HEK293 (cell line): ENCODE data around the gene TRAK2.
A peak's percentile ranks its signal among the peaks of the same experiment; 100 is the strongest.
"Not testable (repeated sequence)": the region's sequence is repeated elsewhere in the genome, so short reads cannot be mapped to it uniquely, and the experiment has no call there.

Experiments used
- CTCF ChIA-PET: fragments of 350-600 bp; formaldehyde crosslinking; extraction: SDS; loops from one replicate; lab custom pipeline; 2021; ENCODE audit warnings: antibody characterized with exemption; lab: Yijun Ruan, JAX
- POLR2A ChIA-PET: fragments of 300-600 bp; formaldehyde crosslinking; extraction: SDS; loops from one replicate; lab custom pipeline; 2020; ENCODE audit warnings: antibody characterized with exemption, inconsistent platforms; lab: Yijun Ruan, JAX
- H3K27ac ChIP-seq: fragments of 200-500 bp; sonication (Bioruptor generic); 2 replicates; pipeline ENCODE4 v1.5.1; 2014; ENCODE audit warnings: low read depth, low read length, control low read depth, inconsistent platforms; ENCODE audit errors: extremely low read depth
- H3K36me3 ChIP-seq, 2 experiments: fragments of 200-500 bp in 1 of 2; sonication (Bioruptor generic) in 1 of 2; 1 replicate in 1 of 2; 2 replicates in 1 of 2; pipeline ENCODE4 v1.5.1; 2014 to 2017; ENCODE audit warnings: inconsistent platforms in 2 of 2, low read length in 2 of 2; ENCODE audit not compliant: control insufficient read depth in 2 of 2, insufficient read depth in 1 of 2
- H3K4me1 ChIP-seq: fragments of 200-500 bp; sonication (Bioruptor generic); 2 replicates; pipeline ENCODE4 v1.5.1; 2014; ENCODE audit warnings: mild to moderate bottlenecking, low read length, inconsistent platforms; ENCODE audit not compliant: control insufficient read depth, insufficient read depth
- H3K4me3 ChIP-seq: 2 replicates; pipeline ENCODE4 v1.5.1; 2011; ENCODE audit warnings: low read depth, mild to moderate bottlenecking, control low read depth, low read length, moderate library complexity
- H3K9me3 ChIP-seq: fragments of 200-500 bp; sonication (Bioruptor generic); 2 replicates; pipeline ENCODE4 v1.5.1; 2014; ENCODE audit warnings: low read depth, low read length, inconsistent platforms; ENCODE audit not compliant: control insufficient read depth, insufficient read depth
- GFI1B ChIP-seq: fragments of 450-650 bp; formaldehyde crosslinking; IDR thresholded peaks from 2 replicates; pipeline ENCODE4 v1.5.1; 2016; ENCODE audit warnings: missing biosample characterization, missing genetic modification characterization
- GLIS1 ChIP-seq: fragments of 450-650 bp; formaldehyde crosslinking; IDR thresholded peaks from 2 replicates; pipeline ENCODE4 v1.5.1; 2016; ENCODE audit warnings: missing biosample characterization, missing genetic modification characterization
- HOXC10 ChIP-seq: sonication (generic); formaldehyde crosslinking; IDR thresholded peaks from 2 replicates; pipeline ENCODE4 v1.8.1; 2023; ENCODE audit warnings: mild to moderate bottlenecking, missing genetic modification reagents
- KLF1 ChIP-seq: fragments of 450-650 bp; formaldehyde crosslinking; IDR thresholded peaks from 2 replicates; pipeline ENCODE4 v1.5.1; 2016; ENCODE audit warnings: missing biosample characterization, missing genetic modification characterization
- MZF1 ChIP-seq: fragments of 450-650 bp; formaldehyde crosslinking; IDR thresholded peaks from 2 replicates; pipeline ENCODE4 v1.5.1; 2017; ENCODE audit warnings: missing biosample characterization, missing genetic modification characterization, borderline replicate concordance
- RBAK ChIP-seq: fragments of 450-650 bp; formaldehyde crosslinking; IDR thresholded peaks from 2 replicates; pipeline ENCODE4 v1.5.1; 2016; ENCODE audit warnings: missing biosample characterization, missing genetic modification characterization
- ZFP37 ChIP-seq: fragments of 450-650 bp; formaldehyde crosslinking; IDR thresholded peaks from 2 replicates; pipeline ENCODE4 v1.5.1; 2016; ENCODE audit warnings: missing biosample characterization, missing genetic modification characterization
- ZNF146 ChIP-seq: fragments of 450-650 bp; formaldehyde crosslinking; IDR thresholded peaks from 2 replicates; pipeline ENCODE4 v1.5.1; 2016; ENCODE audit warnings: missing biosample characterization, missing genetic modification characterization
- ZNF311 ChIP-seq: fragments of 450-650 bp; formaldehyde crosslinking; IDR thresholded peaks from 2 replicates; pipeline ENCODE4 v1.5.1; 2017; ENCODE audit warnings: missing biosample characterization, missing genetic modification characterization, borderline replicate concordance
- ZNF423 ChIP-seq: fragments of 450-650 bp; formaldehyde crosslinking; IDR thresholded peaks from 2 replicates; pipeline ENCODE4 v1.5.1; 2016; ENCODE audit warnings: missing biosample characterization, missing genetic modification characterization
- ZNF558 ChIP-seq: fragments of 450-650 bp; formaldehyde crosslinking; IDR thresholded peaks from 2 replicates; pipeline ENCODE4 v1.5.1; 2016; ENCODE audit warnings: missing biosample characterization, missing genetic modification characterization
- ZNF677 ChIP-seq: fragments of 450-650 bp; IDR thresholded peaks from 2 replicates; pipeline ENCODE4 v1.5.0; 2018; ENCODE audit warnings: missing biosample characterization, mild to moderate bottlenecking, missing genetic modification characterization, moderate library complexity
- ZSCAN23 ChIP-seq: fragments of 450-650 bp; formaldehyde crosslinking; IDR thresholded peaks from 2 replicates; pipeline ENCODE4 v1.5.1; 2016; ENCODE audit warnings: missing biosample characterization, missing genetic modification characterization
- TF ChIP-seq, protein P1 (sequence below): fragments of 450-650 bp; formaldehyde crosslinking; IDR thresholded peaks from 2 replicates; pipeline ENCODE4 v1.5.1; 2016; ENCODE audit warnings: missing biosample characterization, missing genetic modification characterization
- TF ChIP-seq, protein P2 (sequence below): fragments of 450-650 bp; formaldehyde crosslinking; IDR thresholded peaks from 2 replicates; pipeline ENCODE4 v1.5.1; 2016; ENCODE audit warnings: missing biosample characterization, missing genetic modification characterization

The TRAK2 gene

DNA sequence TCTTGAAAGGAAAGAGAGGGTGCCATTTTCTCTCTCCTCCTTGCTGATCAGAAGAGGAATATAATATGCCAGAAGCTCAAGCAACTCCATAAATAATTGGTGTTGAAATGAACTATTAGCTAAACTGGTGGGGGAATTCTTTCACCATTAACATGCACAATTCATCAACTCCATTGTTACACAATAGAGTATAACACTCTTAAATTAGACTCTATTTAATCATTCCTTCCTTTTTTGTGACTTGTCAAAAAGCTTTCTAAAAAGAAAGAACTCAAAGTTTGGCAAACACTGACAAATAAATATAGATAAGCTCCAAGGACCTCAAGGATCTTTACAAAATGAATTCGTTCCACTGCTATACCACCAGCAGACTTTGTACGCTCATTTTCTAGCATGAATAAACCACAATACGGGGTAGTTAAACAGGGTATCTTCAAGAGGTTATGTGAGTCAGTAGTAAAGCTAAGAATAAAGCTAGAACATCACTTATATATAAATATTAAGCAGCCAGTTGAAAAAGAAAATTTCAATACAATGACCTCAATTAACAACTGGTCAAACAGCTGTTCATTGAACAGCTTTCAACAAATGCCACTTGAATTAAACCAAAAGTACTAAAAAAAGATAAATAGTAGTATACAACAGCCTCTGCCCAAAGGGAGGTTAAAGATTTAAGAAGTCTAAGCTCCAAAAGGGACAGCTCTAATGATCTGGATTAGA, 6.4 kb downstream of the TRAK2 start:
- CTCF ChIA-PET, result no interaction called here
- POLR2A ChIA-PET, result no interaction called here
- no peaks in the 10 kb centered on the region for H3K36me3 ChIP-seq
- no peak overlapping the region for H3K27ac ChIP-seq
- H3K4me3 ChIP-seq, result no peak overlapping the region
- H3K4me1 ChIP-seq, result no peaks in the 10 kb centered on the region
- no peak for TF ChIP-seq ZNF677 (tag by site-specific recombination)
- no peak for TF ChIP-seq ZFP37 (tag by site-specific recombination)
- no peaks in the 10 kb centered on the region for H3K9me3 ChIP-seq

DNA sequence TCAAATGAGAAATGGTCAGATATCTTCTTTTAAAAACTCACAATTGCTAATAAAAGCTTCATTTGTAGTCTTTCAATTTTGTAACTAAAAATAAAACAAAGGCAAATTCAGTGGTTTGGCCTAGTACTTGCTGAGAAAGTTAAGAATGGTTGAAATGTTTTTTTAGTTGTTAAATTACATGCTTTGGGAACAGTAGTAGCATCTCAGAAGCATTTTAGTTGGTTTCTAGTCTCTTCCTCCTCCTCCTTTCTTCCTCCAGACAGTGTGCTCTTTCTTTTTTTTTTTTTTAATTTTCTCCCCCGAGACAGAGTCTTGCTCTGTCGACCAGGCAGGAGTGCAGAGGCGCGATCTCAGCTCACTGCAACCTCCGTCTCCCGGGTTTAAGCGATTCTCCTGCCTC, 9.8 kb downstream of the TRAK2 start:
- CTCF ChIA-PET, result interaction anchor here (0.7 kb wide), 1 partner anchor 83 kb away, joined by 3 read pairs; no protein-coding TSS in a partner anchor
- POLR2A ChIA-PET, result interaction anchor here (1.8 kb wide), 1 partner anchor 10 kb away, joined by 8 read pairs; the partner anchor contains the start of genes STRADB and TRAK2
- Histone ChIP-seq H3K4me3 (no peak overlapping the region), H3K27ac (no peak overlapping the region), H3K9me3 (no peaks in the 10 kb centered on the region), H3K36me3 (no peaks in the 10 kb centered on the region), H3K4me1 (no peaks in the 10 kb centered on the region)
- TF ChIP-seq, protein P1, sequence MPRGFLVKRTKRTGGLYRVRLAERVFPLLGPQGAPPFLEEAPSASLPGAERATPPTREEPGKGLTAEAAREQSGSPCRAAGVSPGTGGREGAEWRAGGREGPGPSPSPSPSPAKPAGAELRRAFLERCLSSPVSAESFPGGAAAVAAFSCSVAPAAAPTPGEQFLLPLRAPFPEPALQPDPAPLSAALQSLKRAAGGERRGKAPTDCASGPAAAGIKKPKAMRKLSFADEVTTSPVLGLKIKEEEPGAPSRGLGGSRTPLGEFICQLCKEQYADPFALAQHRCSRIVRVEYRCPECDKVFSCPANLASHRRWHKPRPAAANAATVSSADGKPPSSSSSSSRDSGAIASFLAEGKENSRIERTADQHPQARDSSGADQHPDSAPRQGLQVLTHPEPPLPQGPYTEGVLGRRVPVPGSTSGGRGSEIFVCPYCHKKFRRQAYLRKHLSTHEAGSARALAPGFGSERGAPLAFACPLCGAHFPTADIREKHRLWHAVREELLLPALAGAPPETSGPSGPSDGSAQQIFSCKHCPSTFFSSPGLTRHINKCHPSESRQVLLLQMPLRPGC (tag by site-specific recombination), result no peak
- no peak for TF ChIP-seq KLF1 (tag by site-specific recombination)
- no peak for TF ChIP-seq GFI1B (tag by site-specific recombination)
- TF ChIP-seq ZNF558 (tag by site-specific recombination), result no peak
- TF ChIP-seq ZNF311, result no peak
- TF ChIP-seq GLIS1 (tag by site-specific recombination), result no peak
- TF ChIP-seq ZSCAN23 (tag by site-specific recombination), result no peak
- TF ChIP-seq RBAK (tag by site-specific recombination), result no peak
- TF ChIP-seq ZNF146 (tag by site-specific recombination), result no peak
- TF ChIP-seq MZF1 (tag by site-specific recombination), result no peak
- no peak for TF ChIP-seq ZNF423 (tag by site-specific recombination)
- TF ChIP-seq HOXC10 (CRISPR knock-in tag), result no peak

DNA sequence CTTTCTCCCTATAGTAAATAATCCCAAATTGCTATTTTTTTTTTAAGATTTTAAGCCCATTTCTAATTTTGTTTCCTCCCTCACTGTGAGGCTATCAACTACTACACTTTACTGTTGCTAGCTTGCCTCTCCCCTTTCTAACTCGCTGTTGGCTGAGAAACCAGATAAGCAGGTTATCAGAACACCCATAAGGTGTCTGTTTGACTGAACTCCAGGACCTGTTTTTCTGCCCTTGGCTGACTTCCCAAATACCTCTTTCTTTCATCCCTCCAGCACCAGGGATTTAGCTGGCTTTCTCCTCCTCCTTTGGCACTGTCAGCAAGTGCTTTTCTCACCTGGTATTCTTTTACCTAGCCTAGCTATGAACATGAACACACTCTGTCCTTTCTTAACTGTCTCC, 11.1 kb downstream of the TRAK2 start:
- no peak for TF ChIP-seq GFI1B (tag by site-specific recombination)
- TF ChIP-seq, all 188 proteins: peak for 0
- CTCF ChIA-PET, result interaction anchor here (0.7 to 1.3 kb wide), 3 partner anchors 11 to 62 kb away, joined by 3 to 4 read pairs (median 3); partner anchors contain the start of genes STRADB and TRAK2
- Histone ChIP-seq H3K9me3 (no peaks in the 10 kb centered on the region), H3K27ac (no peak overlapping the region), H3K4me1 (no peaks in the 10 kb centered on the region), H3K36me3 (no peaks in the 10 kb centered on the region), H3K4me3 (no peak overlapping the region)
- POLR2A ChIA-PET, result interaction anchor here (1.1 to 1.8 kb wide), 2 partner anchors 11 to 37 kb away, joined by 3 to 8 read pairs; partner anchors contain the start of genes STRADB and TRAK2

DNA sequence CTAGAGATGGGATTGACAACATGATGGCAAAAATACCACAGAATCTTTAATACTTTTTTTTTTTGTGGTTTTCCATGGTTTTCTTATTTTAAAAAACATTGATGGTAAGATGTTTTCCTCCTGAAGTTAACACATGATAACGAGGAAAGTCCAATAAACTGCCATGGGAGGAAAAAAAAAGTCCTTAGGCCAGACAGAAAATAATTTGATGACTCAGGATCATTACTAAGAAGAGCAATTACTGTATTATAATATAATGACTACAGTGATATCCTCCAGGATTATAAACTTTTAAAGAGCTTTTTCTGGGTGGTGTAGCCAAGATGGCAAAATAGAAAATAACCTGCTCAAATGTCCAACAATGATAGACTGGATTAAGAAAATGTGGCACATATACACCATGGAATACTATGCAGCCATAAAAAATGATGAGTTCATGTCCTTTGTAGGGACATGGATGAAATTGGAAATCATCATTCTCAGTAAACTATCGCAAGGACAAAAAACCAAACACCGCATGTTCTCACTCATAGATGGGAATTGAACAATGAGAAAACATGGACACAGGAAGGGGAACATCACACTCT, 11.8 kb downstream of the TRAK2 start:
- CTCF ChIA-PET, result interaction anchor here (0.7 to 1.0 kb wide), 2 partner anchors 12 to 96 kb away, joined by 4 read pairs; partner anchors contain the start of genes STRADB and TRAK2
- not testable (repeated sequence) for H3K4me3 ChIP-seq, H3K4me1 ChIP-seq, H3K27ac ChIP-seq, H3K9me3 ChIP-seq
- TF ChIP-seq, protein P2, sequence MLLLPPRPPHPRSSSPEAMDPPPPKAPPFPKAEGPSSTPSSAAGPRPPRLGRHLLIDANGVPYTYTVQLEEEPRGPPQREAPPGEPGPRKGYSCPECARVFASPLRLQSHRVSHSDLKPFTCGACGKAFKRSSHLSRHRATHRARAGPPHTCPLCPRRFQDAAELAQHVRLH (tag by site-specific recombination), result 0 out of 2 replicates have a peak, but pooled peaks have one; percentile 22
- peak; percentile 71 for TF ChIP-seq ZNF146 (tag by site-specific recombination)
- TF ChIP-seq, all 188 proteins: peak for 2; not testable (repeated sequence) for 186
- POLR2A ChIA-PET, result interaction anchor here (1.1 to 1.8 kb wide), 3 partner anchors 12 to 36 kb away, joined by 3 to 8 read pairs (median 5); partner anchors contain the start of genes STRADB and TRAK2
- H3K36me3 ChIP-seq, result not testable (repeated sequence)
